T-helper 1 cell treated with Interleukin-12 subunit alpha and Interleukin-12 subunit beta and Interleukin-4 antibody, amounts not matched to agents 30 ng/mL and 1 ng/mL, for 36 hours (primary cell): ENCODE measurements around the gene ANKEF1. TPM values are rescaled to one million over a fixed set of nuclear protein-coding genes. Genes with fewer than 3 reads are reported as not detected.

Experiments used
- intact Hi-C: fragments of 100-400 bp; cut with micrococcal nuclease; formaldehyde crosslinking; loops from one replicate; pipeline ENCODE4 v1.15.1; 2024
- total RNA-seq: library from RNA; stranded (reverse); gene quantifications from 2 replicates; pipeline ENCODE4 v1.2.3, GENCODE V29; 2022

ANKEF1 gene
- total RNA-seq, 1 donor from 2014 or later, result 2.9 TPM

GRCh38 chr20:10078403-10078802 is 43.6 kb downstream of the ANKEF1 start:
- intact Hi-C loops, result no loop called here

GRCh38 chr20:10079964-10080363 is 45.2 kb downstream of the ANKEF1 start:
- intact Hi-C loops, result no loop called here

GRCh38 chr20:10080574-10080973 is 45.8 kb downstream of the ANKEF1 start:
- intact Hi-C loops, result no loop called here

GRCh38 chr20:10089871-10090587 is 55.2 kb downstream of the ANKEF1 start:
- intact Hi-C loops, result loop anchor here (1.0 to 10.0 kb wide), 4 partner anchors 112 to 1452 kb away; no protein-coding TSS in a partner anchor

GRCh38 chr20:10090588-10091166 is 55.9 kb downstream of the ANKEF1 start:
- intact Hi-C loops, result loop anchor here (1.0 to 10.0 kb wide), 4 partner anchors 112 to 1452 kb away; no protein-coding TSS in a partner anchor

GRCh38 chr20:10093087-10093591 is 58.4 kb downstream of the ANKEF1 start:
- intact Hi-C loops, result loop anchor here (5.0 to 10.0 kb wide), 2 partner anchors 332 to 1449 kb away; no protein-coding TSS in a partner anchor

GRCh38 chr20:10094566-10095173 is 59.9 kb downstream of the ANKEF1 start:
- intact Hi-C loops, result loop anchor here (5.0 to 10.0 kb wide), 2 partner anchors 330 to 1448 kb away; no protein-coding TSS in a partner anchor

GRCh38 chr20:10096790-10097189 is 62.0 kb downstream of the ANKEF1 start:
- intact Hi-C loops, result loop anchor here (10.0 kb wide), 1 partner anchor 328 kb away; no protein-coding TSS in a partner anchor

- intact Hi-C loops, result no loop called here
Measured at GRCh38 chr20:10105046-10105445, 70.3 kb downstream of the ANKEF1 start.

Other genes starting within 250 kb of the ANKEF1 start
- gene PAK5, start 195.9 kb upstream of the ANKEF1 start, total RNA-seq, result not detected in 2 replicates
- gene SNAP25, start 183.8 kb downstream of the ANKEF1 start, total RNA-seq, result 0.39 and 0.44 TPM in 2 replicates